ENCODE results near the gene AP4E1.

Gene AP4E1

GRCh38 chr15:50925281-50925680, 16.8 kb downstream of the AP4E1 start:
- no peak for TF ChIP-seq CTCF (IDR thresholded peaks at IDR 0.05; ENCODE audit: low read depth, low read length, missing control alignments)
- H3K4me3 ChIP-seq (ENCODE audit: low read depth, low read length) = no peak overlapping the region
- no peak for DNase-seq (ENCODE audit: low read depth)

DNA sequence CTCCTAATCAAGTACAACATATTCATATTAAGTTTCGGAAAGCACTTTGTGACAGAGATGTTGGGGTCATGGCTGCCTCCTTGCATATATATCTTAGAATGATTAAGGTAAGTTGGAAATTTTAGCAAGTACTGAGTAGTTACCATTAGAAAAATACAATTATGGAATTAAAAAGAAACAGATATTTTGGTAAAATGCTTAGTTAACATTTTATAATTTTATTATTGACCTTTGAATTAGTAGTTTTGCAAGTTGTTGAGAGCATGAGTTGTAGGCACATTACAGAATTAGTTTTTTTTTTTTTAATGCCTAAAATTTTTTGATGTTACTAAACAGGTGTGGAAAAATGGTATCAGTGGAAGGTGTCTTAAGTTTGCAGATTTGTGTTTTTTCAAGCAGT, 20.6 kb downstream of the AP4E1 start:
- no peak for DNase-seq (ENCODE audit: low read depth)
- H3K4me3 ChIP-seq (ENCODE audit: low read depth, low read length) = no peak overlapping the region
- no peak for TF ChIP-seq CTCF (IDR thresholded peaks at IDR 0.05; ENCODE audit: low read depth, low read length, missing control alignments)

DNA sequence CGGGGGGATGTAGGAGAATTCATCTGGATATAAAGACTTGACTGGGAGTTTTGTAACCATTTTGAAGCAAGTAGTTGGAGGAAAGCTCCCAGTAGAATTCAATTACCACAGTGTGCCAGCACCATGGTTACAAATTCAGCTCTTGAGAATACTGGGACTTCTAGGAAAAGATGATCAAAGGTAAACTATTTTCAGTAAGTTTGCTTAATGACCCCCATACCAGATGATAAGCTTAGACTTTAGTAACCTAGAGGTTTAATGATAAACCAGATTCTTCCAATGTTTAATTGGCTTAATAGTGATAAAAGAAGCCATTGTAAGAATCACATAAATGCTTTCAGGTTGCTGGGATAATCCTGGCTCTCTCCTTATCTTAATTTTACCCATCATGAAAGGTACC, 22.3 kb downstream of the AP4E1 start:
- DNase-seq (ENCODE audit: low read depth) = no peak
- no peak for TF ChIP-seq CTCF (IDR thresholded peaks at IDR 0.05; ENCODE audit: low read depth, low read length, missing control alignments)
- H3K4me3 ChIP-seq (ENCODE audit: low read depth, low read length) = no peak overlapping the region

DNA sequence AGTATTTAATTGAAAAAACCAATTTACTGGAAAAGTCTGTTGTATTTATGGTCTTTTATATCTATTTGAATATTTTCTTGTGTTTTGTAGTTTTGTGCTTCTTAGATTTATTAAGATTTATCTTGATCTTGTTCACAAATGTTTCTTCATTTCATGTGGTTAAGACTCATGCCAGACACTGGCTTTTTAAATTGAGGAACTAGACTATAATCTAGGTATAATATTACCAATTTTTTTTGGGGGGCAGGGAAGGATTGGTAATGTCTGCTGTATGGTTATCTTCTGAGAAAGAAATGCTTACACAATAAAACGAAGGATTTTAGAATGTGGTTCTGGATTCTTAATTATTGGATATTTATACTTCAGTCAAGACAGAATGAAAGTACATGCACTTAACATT, 24.9 kb downstream of the AP4E1 start:
- no peak for TF ChIP-seq CTCF (IDR thresholded peaks at IDR 0.05; ENCODE audit: low read depth, low read length, missing control alignments)
- no peak for DNase-seq (ENCODE audit: low read depth)
- no peak overlapping the region for H3K4me3 ChIP-seq (ENCODE audit: low read depth, low read length)

DNA sequence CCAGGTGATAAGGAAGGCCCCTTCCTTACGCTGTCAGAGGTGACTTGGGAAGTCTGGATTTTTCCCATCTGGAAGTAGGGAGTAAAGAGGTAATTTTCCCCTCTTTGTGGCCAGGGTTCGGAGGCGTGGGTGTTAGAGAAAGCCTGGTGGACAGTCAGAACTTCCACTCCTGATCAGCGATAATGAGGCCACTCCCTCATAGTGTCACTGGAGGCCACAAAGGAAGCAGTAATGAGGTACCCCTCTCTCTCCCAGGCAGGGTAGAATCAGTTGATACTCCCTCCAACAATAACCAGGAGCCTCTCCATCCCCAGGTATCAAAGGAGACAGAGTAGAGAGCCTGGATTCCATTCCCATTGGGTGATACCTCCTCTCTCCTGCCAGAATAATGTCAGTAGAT, 30.0 kb downstream of the AP4E1 start:
- no peak for DNase-seq (ENCODE audit: low read depth)
- no peak for TF ChIP-seq CTCF (IDR thresholded peaks at IDR 0.05; ENCODE audit: low read depth, low read length, missing control alignments)

GRCh38 chr15:50939911-50940310, 31.4 kb downstream of the AP4E1 start:
- no peak for DNase-seq (ENCODE audit: low read depth)
- H3K4me3 ChIP-seq (ENCODE audit: low read depth, low read length) = no peak overlapping the region
- no peak for TF ChIP-seq CTCF (IDR thresholded peaks at IDR 0.05; ENCODE audit: low read depth, low read length, missing control alignments)

More for the DNA sequence above, 30.0 kb downstream of the AP4E1 start:
- H3K4me3 ChIP-seq (ENCODE audit: low read depth, low read length) = no peak overlapping the region

DNA sequence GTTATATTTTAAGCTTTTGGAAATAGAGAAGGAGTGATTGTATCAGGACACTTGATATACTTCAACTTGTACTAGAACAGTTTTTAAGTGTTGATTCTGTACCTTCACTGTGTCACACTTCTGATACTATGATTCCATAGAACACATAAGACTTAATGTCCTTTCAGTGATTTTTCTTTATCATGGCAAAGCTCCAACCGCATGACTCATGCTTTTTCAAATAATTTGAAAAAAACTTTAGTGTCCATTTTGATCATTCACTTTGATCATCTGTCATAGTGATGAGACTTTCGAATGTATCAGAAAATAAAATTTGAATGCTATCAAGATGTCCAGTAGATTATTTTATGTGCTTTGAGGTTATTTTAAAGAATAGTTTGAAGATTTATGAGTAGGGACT, 32.0 kb downstream of the AP4E1 start:
- no peak for DNase-seq (ENCODE audit: low read depth)
- no peak overlapping the region for H3K4me3 ChIP-seq (ENCODE audit: low read depth, low read length)
- no peak for TF ChIP-seq CTCF (IDR thresholded peaks at IDR 0.05; ENCODE audit: low read depth, low read length, missing control alignments)
